Endothelial cell of hepatic sinusoid (primary cell): Measurements from ENCODE around the gene NMRAL1.

Experiments used
- in situ Hi-C: cut with HindIII; loops from 2 replicates; pipeline ENCODE4 v1.10.0; 2017; ENCODE audit warnings: low sequenced_read_pairs

The NMRAL1 gene

GRCh38 chr16:4506450-4506849, 32.0 kb upstream of the NMRAL1 start:
- in situ Hi-C loops: loop anchor here (5.0 kb wide), 1 partner anchor 66 kb away; no protein-coding TSS in a partner anchor

GRCh38 chr16:4505356-4506147, 31.1 kb upstream of the NMRAL1 start:
- in situ Hi-C loops: loop anchor here (5.0 kb wide), 1 partner anchor 67 kb away; no protein-coding TSS in a partner anchor

GRCh38 chr16:4501071-4501478, 26.6 kb upstream of the NMRAL1 start:
- in situ Hi-C loops: no loop called here

GRCh38 chr16:4500272-4500671, 25.8 kb upstream of the NMRAL1 start:
- in situ Hi-C loops: no loop called here

GRCh38 chr16:4499196-4499555, 24.8 kb upstream of the NMRAL1 start:
- in situ Hi-C loops: no loop called here

- in situ Hi-C loops: no loop called here
These were observed 24.2 kb upstream of the NMRAL1 start for GRCh38 chr16:4498546-4499195.

GRCh38 chr16:4496305-4496704, 21.9 kb upstream of the NMRAL1 start:
- in situ Hi-C loops: no loop called here

GRCh38 chr16:4495766-4496165, 21.3 kb upstream of the NMRAL1 start:
- in situ Hi-C loops: no loop called here

GRCh38 chr16:4494746-4495490, 20.5 kb upstream of the NMRAL1 start:
- in situ Hi-C loops: no loop called here

DNA sequence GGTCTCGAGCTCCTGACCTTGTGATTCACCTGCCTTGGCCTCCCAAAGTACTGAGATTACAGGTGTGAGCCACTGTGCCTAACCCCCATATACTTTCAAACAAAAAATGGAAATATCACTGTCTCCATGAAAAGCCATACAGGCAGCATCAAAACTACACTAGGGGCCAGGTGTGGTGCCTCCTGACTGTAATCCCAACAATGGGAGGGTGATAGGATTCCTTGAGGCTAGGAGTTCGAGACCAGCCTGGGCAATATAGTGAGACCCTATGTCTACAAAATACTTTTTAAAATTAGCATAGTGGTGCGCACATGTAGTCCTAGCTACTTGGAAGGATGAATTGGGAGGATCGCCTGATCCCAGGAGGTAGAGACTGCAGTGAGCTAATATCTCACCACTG, 17.5 kb upstream of the NMRAL1 start:
- in situ Hi-C loops: no loop called here

- in situ Hi-C loops: no loop called here
These were observed 14.6 kb upstream of the NMRAL1 start for GRCh38 chr16:4489030-4489429.

GRCh38 chr16:4488499-4488967, 14.1 kb upstream of the NMRAL1 start:
- in situ Hi-C loops: no loop called here

DNA sequence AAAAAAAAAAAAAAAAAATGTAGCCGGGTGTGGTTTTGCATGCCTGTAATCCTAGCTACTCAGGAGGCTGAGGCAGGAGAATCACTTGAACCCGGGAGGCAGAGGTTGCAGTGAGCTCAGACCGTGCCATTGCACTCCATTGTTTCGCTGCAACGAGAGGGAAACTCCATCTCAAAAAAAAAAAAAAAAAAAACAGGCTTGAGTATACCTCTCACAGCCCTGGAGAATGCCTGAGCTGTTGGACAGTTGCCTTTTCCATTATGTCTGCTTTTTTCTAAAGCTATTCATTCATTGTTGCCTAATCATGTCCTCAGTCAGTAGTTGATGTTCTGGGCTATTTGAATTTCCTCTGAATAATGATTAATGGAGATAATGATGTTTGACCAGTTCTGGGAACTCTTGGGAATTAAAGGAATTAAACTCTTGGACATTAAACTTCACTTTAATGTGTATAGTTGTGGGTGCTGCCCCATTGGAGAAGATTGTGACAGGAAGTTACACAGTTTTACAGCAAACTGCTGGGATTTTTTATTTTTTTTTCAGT, 13.6 kb upstream of the NMRAL1 start:
- in situ Hi-C loops: no loop called here

DNA sequence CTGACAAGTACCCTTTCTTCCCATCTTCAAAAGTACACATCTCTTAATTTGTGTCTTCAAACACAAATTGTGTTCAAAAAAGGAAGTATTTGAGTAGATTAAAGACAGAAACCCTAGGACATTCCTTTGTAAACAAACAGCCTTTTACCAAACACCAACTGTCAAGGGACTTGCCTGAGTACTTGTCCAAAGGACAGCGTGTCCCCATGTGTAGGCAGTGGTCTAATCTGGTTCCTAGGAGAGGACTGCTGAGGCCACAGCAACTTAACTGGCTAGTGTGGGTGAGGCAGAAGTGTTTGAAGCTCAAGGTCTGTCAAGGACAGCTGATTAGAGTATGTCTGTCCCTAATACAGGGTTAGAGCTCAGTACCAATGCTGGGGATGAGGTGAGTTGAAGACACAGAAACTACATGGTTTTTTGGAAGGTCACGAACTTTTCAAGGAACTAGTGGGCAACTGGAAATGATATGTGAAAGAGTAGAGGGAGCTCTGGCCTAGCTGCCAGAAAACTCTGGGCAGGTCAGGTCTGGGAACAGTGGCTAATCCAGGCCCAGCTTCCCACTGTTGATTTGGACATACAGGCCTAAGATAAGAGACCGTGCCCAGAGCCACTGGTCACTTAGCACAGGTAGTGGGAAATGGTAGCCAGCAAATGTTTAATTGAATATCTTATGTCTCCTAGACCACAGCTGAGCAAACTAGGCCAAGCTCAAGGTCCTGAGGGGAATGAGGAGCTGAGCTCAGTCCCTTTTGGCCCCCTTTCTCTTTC, 11.9 kb upstream of the NMRAL1 start:
- in situ Hi-C loops: no loop called here

GRCh38 chr16:4481963-4482362, 7.5 kb upstream of the NMRAL1 start:
- in situ Hi-C loops: no loop called here

DNA sequence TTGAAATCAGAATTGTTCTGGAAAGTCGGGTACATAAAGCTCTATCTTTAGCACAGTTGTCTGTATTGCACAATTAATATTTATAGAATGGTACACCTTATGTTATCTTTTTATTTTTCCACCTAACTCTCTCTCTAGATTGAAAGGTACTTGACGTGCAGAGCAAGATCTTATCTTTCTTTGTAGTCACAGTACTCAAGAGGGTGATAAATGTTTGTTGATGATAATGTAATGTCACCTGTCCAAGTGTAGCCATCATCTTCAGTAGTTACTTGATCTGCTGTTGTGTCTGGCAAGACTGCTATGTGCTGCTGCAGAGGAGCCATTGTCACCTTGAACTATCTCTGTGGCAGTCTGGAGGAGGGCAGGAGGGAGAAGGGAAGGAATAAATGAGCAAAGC, 7.1 kb upstream of the NMRAL1 start:
- in situ Hi-C loops: no loop called here

DNA sequence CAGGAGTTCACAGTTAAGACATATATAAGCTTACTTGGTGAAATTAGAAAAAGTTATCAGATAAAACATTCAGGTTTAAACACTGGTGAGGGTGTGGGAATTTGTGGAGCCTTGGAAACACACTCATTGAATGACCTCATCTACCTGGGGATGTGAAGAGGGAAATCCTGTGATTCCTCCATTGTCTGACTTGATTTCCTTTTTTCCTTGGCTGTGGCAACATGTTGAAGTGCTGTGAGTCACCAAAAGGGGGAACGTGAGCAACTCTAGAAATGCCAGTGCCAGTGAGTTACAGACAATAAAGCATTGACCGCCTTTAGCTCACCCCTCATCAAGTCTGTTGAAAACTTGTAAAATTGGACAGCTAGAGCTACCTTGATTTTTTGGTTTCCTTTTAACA, 3.5 kb upstream of the NMRAL1 start:
- in situ Hi-C loops: no loop called here

DNA sequence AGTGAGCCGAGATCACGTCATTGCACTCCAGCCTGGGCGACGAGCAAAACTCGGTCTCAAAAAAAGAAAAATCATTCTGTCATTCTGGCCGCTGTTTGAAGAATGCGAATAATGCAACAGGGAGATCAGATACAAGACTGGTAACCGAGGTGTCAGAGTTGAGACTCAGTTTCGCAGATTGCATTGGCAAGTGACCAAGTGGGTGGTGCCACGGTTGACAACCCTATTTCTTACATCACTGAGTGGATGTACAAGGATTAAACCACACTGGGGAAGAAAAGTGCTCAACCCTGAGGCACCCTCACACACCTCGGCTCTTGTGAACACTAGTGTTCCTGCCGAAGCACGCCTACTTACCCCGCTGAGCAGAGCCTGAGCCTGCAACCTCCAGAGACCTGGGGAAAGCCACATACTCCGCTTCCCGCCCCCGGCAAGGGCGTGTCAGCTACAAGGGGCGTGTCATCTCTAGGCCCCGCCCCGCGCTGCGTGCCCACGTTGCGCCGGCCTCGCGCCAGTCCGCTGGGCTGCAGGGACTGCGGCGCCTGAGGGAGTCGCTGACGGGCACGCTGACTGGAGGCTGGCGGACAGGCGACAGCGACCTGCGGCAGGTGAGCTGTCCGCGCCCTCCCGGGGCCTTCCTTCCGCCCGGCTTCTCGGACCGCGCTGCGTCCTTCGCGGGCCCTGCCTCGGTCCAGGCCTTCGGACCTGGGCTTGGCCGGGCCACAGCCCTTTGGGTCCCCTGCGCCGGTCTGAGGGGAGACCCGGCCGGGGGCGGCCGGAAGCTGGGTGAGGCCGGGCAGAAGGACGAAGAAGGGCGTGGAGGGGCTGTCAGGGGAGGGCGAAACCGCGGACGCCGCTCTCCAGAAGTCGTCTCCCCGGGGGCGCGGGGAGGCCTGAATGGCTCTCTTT, 1.7 kb upstream of the NMRAL1 start, which contains the start of gene HMOX2:
Gene HMOX2, plus strand, starts transcription at position 519 of the 909 bp plus-strand sequence. CDS start 29,127 bp downstream, outside the sequence.
- in situ Hi-C loops: no loop called here

DNA sequence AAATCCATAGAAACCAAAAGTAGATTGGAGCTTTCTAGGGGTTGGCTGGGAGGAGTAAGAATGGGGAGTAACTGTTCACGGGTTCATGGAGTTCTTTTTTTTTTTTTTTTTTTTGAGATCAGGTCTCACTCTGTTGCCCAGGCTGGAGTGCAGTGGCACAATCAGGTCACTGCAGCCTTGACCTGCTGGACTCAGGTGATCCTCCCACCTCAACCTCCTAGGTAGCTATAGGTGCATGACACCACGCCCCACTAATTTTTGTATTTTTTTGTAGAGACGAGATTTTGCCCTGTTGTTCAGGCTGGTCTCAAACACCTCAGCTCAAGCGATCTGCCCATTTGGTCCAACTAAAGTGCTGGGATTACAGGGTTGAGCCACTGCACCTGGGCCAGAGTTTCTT, 1.5 kb downstream of the NMRAL1 start:
- in situ Hi-C loops: no loop called here
